K562 (cell line): ENCODE measurements around the gene CHRNB4. TPM values are rescaled to one million over a fixed set of nuclear protein-coding genes. Genes with fewer than 3 reads are reported as not detected.

Experiments
- ATAC-seq: fragments of 200-7000 bp; cut with Tn5 transposase; 3 replicates; pipeline ENCODE4 v1.9.1; 2020; ENCODE audit warnings: moderate library complexity
- BruUV-seq: library from RNA; stranded (reverse); fragments of 400-500 nt; replicated peaks from 2 replicates; lab custom pipeline; 2021; lab: Mats Ljungman, UMichigan
- CTCF ChIA-PET: fragments of 300-600 bp; formaldehyde crosslinking; extraction: SDS; loops from one replicate; lab custom pipeline; 2021; ENCODE audit warnings: low intra/inter-chr PET ratio; lab: Yijun Ruan, JAX
- POLR2A ChIA-PET: fragments of 300-600, 350-650 bp; sonication (Branson Sonifier 250); formaldehyde crosslinking; extraction: SDS; loops from one replicate; lab custom pipeline; 2021; ENCODE audit warnings: antibody characterized with exemption, inconsistent platforms; lab: Yijun Ruan, JAX
- DNase-seq, 4 experiments: peaks; one replicate each; pipeline versions ENCODE4 v3.0.0 to v3.0.0-alpha.2; 2011 to 2018; ENCODE audit warnings: low spot score in 3 of 4, mixed read lengths in 3 of 4; ENCODE audit errors: extremely low read depth in 1 of 4
- FAIRE-seq: peaks from 2 replicates; lab custom pipeline; 2011; peaks lifted over from hg19 to GRCh38; lab: Jason Lieb, UNC
- H2AFZ ChIP-seq: 2 replicates; pipeline ENCODE4 v1.6.0; 2011; ENCODE audit warnings: low read depth, low read length, control low read depth, inconsistent platforms
- H3K27ac ChIP-seq: fragments of 200-600 bp; 3 replicates; pipeline ENCODE4 v1.8.0; 2011; ENCODE audit warnings: low read depth, mild to moderate bottlenecking, control low read depth, inconsistent platforms, low read length, moderate library complexity, mixed read lengths; ENCODE audit errors: extremely low read depth
- H3K27me3 ChIP-seq, 2 experiments: fragments of 300-600 bp in 1 of 2; 2 replicates in 1 of 2; 3 replicates in 1 of 2; pipeline versions ENCODE4 v1.6.0 to v1.8.0; 2011; ENCODE audit warnings: inconsistent platforms in 2 of 2, low read length in 2 of 2, mild to moderate bottlenecking in 1 of 2, mixed read lengths in 1 of 2, moderate library complexity in 1 of 2; ENCODE audit not compliant: control insufficient read depth in 2 of 2, insufficient read depth in 2 of 2
- H3K36me3 ChIP-seq: fragments of 300-600 bp; 3 replicates; pipeline ENCODE4 v1.8.0; 2011; ENCODE audit warnings: mild to moderate bottlenecking, low read length, inconsistent platforms; ENCODE audit not compliant: control insufficient read depth, insufficient read depth
- H3K4me1 ChIP-seq, 2 experiments: fragments of 200-600 bp in 1 of 2; replicated peaks in 1 of 2; 2 replicates in 1 of 2; 3 replicates in 1 of 2; pipeline versions ENCODE4 v1.5.1 to v1.8.0; 2011; ENCODE audit warnings: inconsistent platforms in 2 of 2, low read length in 2 of 2, mild to moderate bottlenecking in 1 of 2, mixed read lengths in 1 of 2, moderate library complexity in 1 of 2; ENCODE audit not compliant: control insufficient read depth in 2 of 2, insufficient read depth in 2 of 2
- H3K4me2 ChIP-seq: 2 replicates; pipeline ENCODE4 v1.6.1; 2011; ENCODE audit warnings: low read length, control low read depth, inconsistent platforms, mixed read lengths; ENCODE audit not compliant: insufficient read depth
- H3K4me3 ChIP-seq: fragments of 200-600 bp; sonication (generic), shearing (Covaris generic); 2 replicates; pipeline ENCODE4 v1.5.1; 2016; ENCODE audit warnings: control low read depth, inconsistent platforms
- H3K79me2 ChIP-seq: fragments of 200-600 bp; 3 replicates; pipeline ENCODE4 v1.8.0; 2011; ENCODE audit warnings: low read length, inconsistent platforms; ENCODE audit not compliant: control insufficient read depth, insufficient read depth
- H3K9ac ChIP-seq, 2 experiments: 2 replicates each; pipeline versions ENCODE4 v1.6.0 to v1.6.1; 2011; ENCODE audit warnings: low read depth in 2 of 2, low read length in 2 of 2, control low read depth in 1 of 2, inconsistent platforms in 1 of 2, mild to moderate bottlenecking in 1 of 2, mixed read lengths in 1 of 2; ENCODE audit not compliant: insufficient read depth in 1 of 2
- H3K9me1 ChIP-seq: one replicate; pipeline ENCODE4 v1.6.0; 2011; ENCODE audit warnings: inconsistent platforms, mild to moderate bottlenecking, low read length, moderate library complexity; ENCODE audit not compliant: control insufficient read depth, insufficient read depth
- H3K9me3 ChIP-seq: replicated peaks from 2 replicates; pipeline ENCODE4 v1.5.1; 2011; ENCODE audit warnings: low read depth, low read length, inconsistent platforms; ENCODE audit not compliant: control insufficient read depth, insufficient read depth
- H4K20me1 ChIP-seq: replicated peaks from 2 replicates; pipeline ENCODE4 v1.6.1; 2011; ENCODE audit warnings: low read length, inconsistent platforms, mixed read lengths; ENCODE audit not compliant: control insufficient read depth, insufficient read depth
- HDAC6 ChIP-seq: IDR thresholded peaks from 2 replicates; pipeline ENCODE4 v1.6.1; 2012; ENCODE audit warnings: low read depth, mild to moderate bottlenecking, control low read depth, inconsistent platforms, low read length, moderate library complexity
- KAT7 ChIP-seq: sonication (generic); formaldehyde crosslinking; IDR thresholded peaks from 2 replicates; pipeline ENCODE4 v1.8.0; 2022; ENCODE audit warnings: missing genetic modification reagents, mild to moderate bottlenecking, borderline replicate concordance
- KAT8 ChIP-seq: fragments of 450-650 bp; IDR thresholded peaks from 2 replicates; pipeline ENCODE4 v1.6.1; 2016; ENCODE audit warnings: low read depth, mild to moderate bottlenecking
- KLF16 ChIP-seq: IDR thresholded peaks from 2 replicates; pipeline ENCODE4 v1.6.1; 2016; ENCODE audit warnings: antibody characterized with exemption
- MTA2 ChIP-seq: fragments of 450-650 bp; IDR thresholded peaks from 2 replicates; pipeline ENCODE4 v1.6.1; 2016; ENCODE audit warnings: low read depth
- SAP30 ChIP-seq: fragments of 200-600 bp; sonication (generic); IDR thresholded peaks from 2 replicates; pipeline ENCODE4 v1.6.1; 2012; ENCODE audit warnings: borderline replicate concordance, low read depth, mild to moderate bottlenecking, moderate library complexity, low read length, control low read depth, inconsistent platforms; ENCODE audit not compliant: insufficient read depth, poor library complexity, severe bottlenecking
- SRSF1 ChIP-seq: fragments of 200-400 bp; formaldehyde crosslinking; IDR thresholded peaks from 2 replicates; pipeline ENCODE4 v1.6.1; 2017; ENCODE audit warnings: mild to moderate bottlenecking, low read depth, low read length, moderate library complexity
- THAP12 ChIP-seq: fragments of 250-450 bp; sonication (Bioruptor Pico); IDR thresholded peaks from 2 replicates; pipeline ENCODE4 v1.9.0; 2021; ENCODE audit warnings: mild to moderate bottlenecking, inconsistent platforms
- TOE1 ChIP-seq, 2 experiments: fragments of 450-650 bp in 1 of 2; sonication (generic) in 1 of 2; formaldehyde crosslinking in 1 of 2; IDR thresholded peaks; 2 replicates each; pipeline versions ENCODE4 v1.7.1 to v1.8.0; 2016 to 2022; ENCODE audit warnings: borderline replicate concordance in 2 of 2, mild to moderate bottlenecking in 2 of 2, antibody characterized with exemption in 1 of 2, inconsistent platforms in 1 of 2, low read depth in 1 of 2, missing genetic modification reagents in 1 of 2, moderate library complexity in 1 of 2
- ZEB2 ChIP-seq: fragments of 450-650 bp; IDR thresholded peaks from 2 replicates; pipeline ENCODE4 v1.6.1; 2016
- ZFP30 ChIP-seq: fragments of 250-450 bp; sonication (Bioruptor Pico); IDR thresholded peaks from 2 replicates; pipeline ENCODE4 v1.8.0; 2022; ENCODE audit warnings: moderate library complexity, mild to moderate bottlenecking, inconsistent platforms, borderline replicate concordance
- ZNF76 ChIP-seq: fragments of 250-450 bp; sonication (Bioruptor Pico); IDR thresholded peaks from 2 replicates; pipeline ENCODE4 v1.4.0; 2020; ENCODE audit warnings: mild to moderate bottlenecking, moderate library complexity, borderline replicate concordance
- whole genome bisulfite sequencing: fragments of 100-300 bp; shearing (Covaris generic); methylation state at CpG from one replicate; pipeline ENCODE4 v1.1.6; 2016; ENCODE audit warnings: low coverage, mixed read lengths; ENCODE audit not compliant: insufficient coverage; ENCODE audit errors: missing lambda C conversion rate; 5-methylcytosine and 5-hydroxymethylcytosine counted together
- in situ Hi-C: fragments of 300-500 bp; cut with MboI; formaldehyde crosslinking; loops from 4 replicates; pipeline ENCODE4 v1.15.0; 2018; ENCODE audit warnings: inconsistent platforms, mixed read lengths
- intact Hi-C: fragments of 100-400 bp; cut with micrococcal nuclease; formaldehyde crosslinking; loops from 2 replicates; pipeline ENCODE4 v1.14.2; 2022
- polyA plus RNA-seq, 8 experiments: library from polyadenylated mRNA; depleted of rRNA in 4 of 8; stranded (reverse) in 5 of 8; unstranded in 3 of 8; fragments of >200 nt; fragmentation: Nextera tagmentation in 2 of 8; fragmentation: Illumina TruSeq in 1 of 8; extraction: Ambion mirVana in 2 of 8; extraction: Trizol in 1 of 8; gene quantifications; 2 replicates each; pipeline versions ENCODE4 v1.2.1 to v1.2.3, GENCODE V29; 2011 to 2014; ENCODE audit warnings: inconsistent platforms in 1 of 8, missing spikeins in 1 of 8
- total RNA-seq, 7 experiments: library from RNA; depleted of rRNA in 6 of 7; stranded (reverse); fragments of >200 nt in 6 of 7; fragmentation: Illumina TruSeq in 2 of 7; extraction: Trizol in 2 of 7; gene quantifications; 2 replicates each; pipeline versions ENCODE4 v1.2.1 to v1.2.3, GENCODE V29; 2011 to 2021; ENCODE audit warnings: low replicate concordance in 1 of 7
- TF ChIP-seq, protein P1 (sequence below): fragments of 150-350 bp; conservative IDR thresholded peaks from 2 replicates; pipeline ENCODE4 v1.6.1; 2014; ENCODE audit warnings: low read length
- TF ChIP-seq, protein P2 (sequence below): sonication (generic); formaldehyde crosslinking; IDR thresholded peaks from 2 replicates; pipeline ENCODE4 v1.8.1; 2023; ENCODE audit warnings: mild to moderate bottlenecking, missing genetic modification reagents

CHRNB4 gene
- total and polyA plus RNA-seq, 9 of the 15 experiments (the other 6 are each of a cell fraction or from before 2014, with no cell fraction given) = 0.08 to 0.18 TPM; not detected in 7

GRCh38 chr15:78617076-78617475, 23.9 kb downstream of the CHRNB4 start:
- CTCF ChIA-PET = no interaction called here
- H3K4me2 ChIP-seq = no peak overlapping the region
- no peaks in the 10 kb centered on the region for H3K9me1 ChIP-seq
- no peaks in the 10 kb centered on the region for H3K79me2 ChIP-seq
- H3K9ac ChIP-seq = no peak overlapping the region
- no peaks in the 10 kb centered on the region for H3K9me3 ChIP-seq
- no TSS peak for BruUV-seq
- TF ChIP-seq TOE1 (IDR thresholded peaks at IDR 0.05; ENCODE audit: borderline replicate concordance) = no peak
- TF ChIP-seq TOE1 (CRISPR knock-in tag; IDR thresholded peaks at IDR 0.05; ENCODE audit: borderline replicate concordance, low read depth) = no peak
- no peak for TF ChIP-seq KAT7 (CRISPR knock-in tag)
- no peak for TF ChIP-seq SAP30
- no peak for TF ChIP-seq ZEB2
- TF ChIP-seq THAP12 (CRISPR knock-in tag) = no peak
- no peak for TF ChIP-seq MTA2
- TF ChIP-seq, protein P1, sequence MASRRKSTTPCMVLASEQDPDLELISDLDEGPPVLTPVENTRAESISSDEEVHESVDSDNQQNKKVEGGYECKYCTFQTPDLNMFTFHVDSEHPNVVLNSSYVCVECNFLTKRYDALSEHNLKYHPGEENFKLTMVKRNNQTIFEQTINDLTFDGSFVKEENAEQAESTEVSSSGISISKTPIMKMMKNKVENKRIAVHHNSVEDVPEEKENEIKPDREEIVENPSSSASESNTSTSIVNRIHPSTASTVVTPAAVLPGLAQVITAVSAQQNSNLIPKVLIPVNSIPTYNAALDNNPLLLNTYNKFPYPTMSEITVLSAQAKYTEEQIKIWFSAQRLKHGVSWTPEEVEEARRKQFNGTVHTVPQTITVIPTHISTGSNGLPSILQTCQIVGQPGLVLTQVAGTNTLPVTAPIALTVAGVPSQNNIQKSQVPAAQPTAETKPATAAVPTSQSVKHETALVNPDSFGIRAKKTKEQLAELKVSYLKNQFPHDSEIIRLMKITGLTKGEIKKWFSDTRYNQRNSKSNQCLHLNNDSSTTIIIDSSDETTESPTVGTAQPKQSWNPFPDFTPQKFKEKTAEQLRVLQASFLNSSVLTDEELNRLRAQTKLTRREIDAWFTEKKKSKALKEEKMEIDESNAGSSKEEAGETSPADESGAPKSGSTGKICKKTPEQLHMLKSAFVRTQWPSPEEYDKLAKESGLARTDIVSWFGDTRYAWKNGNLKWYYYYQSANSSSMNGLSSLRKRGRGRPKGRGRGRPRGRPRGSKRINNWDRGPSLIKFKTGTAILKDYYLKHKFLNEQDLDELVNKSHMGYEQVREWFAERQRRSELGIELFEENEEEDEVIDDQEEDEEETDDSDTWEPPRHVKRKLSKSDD = no peak
- TF ChIP-seq KAT8 = no peak
- TF ChIP-seq, protein P2, sequence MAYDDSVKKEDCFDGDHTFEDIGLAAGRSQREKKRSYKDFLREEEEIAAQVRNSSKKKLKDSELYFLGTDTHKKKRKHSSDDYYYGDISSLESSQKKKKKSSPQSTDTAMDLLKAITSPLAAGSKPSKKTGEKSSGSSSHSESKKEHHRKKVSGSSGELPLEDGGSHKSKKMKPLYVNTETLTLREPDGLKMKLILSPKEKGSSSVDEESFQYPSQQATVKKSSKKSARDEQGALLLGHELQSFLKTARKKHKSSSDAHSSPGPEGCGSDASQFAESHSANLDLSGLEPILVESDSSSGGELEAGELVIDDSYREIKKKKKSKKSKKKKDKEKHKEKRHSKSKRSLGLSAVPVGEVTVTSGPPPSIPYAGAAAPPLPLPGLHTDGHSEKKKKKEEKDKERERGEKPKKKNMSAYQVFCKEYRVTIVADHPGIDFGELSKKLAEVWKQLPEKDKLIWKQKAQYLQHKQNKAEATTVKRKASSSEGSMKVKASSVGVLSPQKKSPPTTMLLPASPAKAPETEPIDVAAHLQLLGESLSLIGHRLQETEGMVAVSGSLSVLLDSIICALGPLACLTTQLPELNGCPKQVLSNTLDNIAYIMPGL = no peak
- TF ChIP-seq KLF16 = no peak
- no peak for TF ChIP-seq HDAC6
- no peak for TF ChIP-seq ZNF76 (CRISPR knock-in tag)
- TF ChIP-seq ZFP30 (CRISPR knock-in tag) = no peak
- TF ChIP-seq SRSF1 = no peak
- TF ChIP-seq, all 486 proteins: peak for 0
- DNase-seq = no peak
- WGBS = 5% methylated on average over 7 of the region's 7 CpGs
- intact Hi-C loops (loop anchor here (5.0 kb wide), 1 partner anchor 310 kb away; no protein-coding TSS in a partner anchor), in situ Hi-C loops (loop anchor here (5.0 kb wide), 1 partner anchor 90 kb away; no protein-coding TSS in a partner anchor)
- peaks cover 0 to 12% of the 10 kb centered on the region in 2 experiments; a peak in 1 of 5 replicates for H3K4me1 ChIP-seq
- POLR2A ChIA-PET = no interaction called here
- no peak overlapping the region for H3K27ac ChIP-seq
- ATAC-seq = no peak
- FAIRE-seq = no peak
- no peaks in the 10 kb centered on the region for H3K36me3 ChIP-seq
- peaks cover 19 to 33% of the 10 kb centered on the region in 2 experiments; a peak in 4 of 5 replicates for H3K27me3 ChIP-seq
- no peaks in the 10 kb centered on the region; the same call in 1 of the 2 replicates for H4K20me1 ChIP-seq
- no peak overlapping the region for H2AFZ ChIP-seq
- H3K4me3 ChIP-seq = no peak overlapping the region
